Measurements from ENCODE around the gene ADAMTS6. TPM values are rescaled to one million over a fixed set of nuclear protein-coding genes. Genes with fewer than 3 reads are reported as not detected.

ADAMTS6 gene
- total and polyA plus RNA-seq, 2 donors (not counting 1 experiment from before 2014, with no cell fraction given): 3.6 to 12.3 TPM

- POLR2A ChIA-PET: no interaction called here
- Histone ChIP-seq H3K9ac (ENCODE audit: low read length) (no peak overlapping the region), H4K20me1 (ENCODE audit: control insufficient read depth, insufficient read depth, low read length, poor library complexity, severe bottlenecking) (no peaks in the 10 kb centered on the region), H3K4me2 (replicated peaks; ENCODE audit: low read depth, low read length, poor library complexity, severe bottlenecking) (no peak overlapping the region), H3K4me1 (ENCODE audit: control insufficient read depth in 2 of 2, insufficient read depth in 2 of 2, low read length in 2 of 2) (no peaks in the 10 kb centered on the region), H2AFZ (ENCODE audit: insufficient read depth, low read depth, low read length, poor library complexity, severe bottlenecking) (no peak overlapping the region), H3K36me3 (replicated peaks in 1 of 2; ENCODE audit: control extremely low read depth in 1 of 2, control insufficient read depth in 1 of 2, extremely low read depth in 1 of 2, insufficient read depth in 2 of 2, low read length in 1 of 2) (no peaks in the 10 kb centered on the region), H3K4me3 (ENCODE audit: control extremely low read depth in 1 of 5, extremely low read depth in 1 of 5, insufficient read depth in 1 of 5, low read depth in 2 of 5, low read length in 4 of 5) (no peak overlapping the region), H3K27me3 (replicated peaks in 1 of 4; ENCODE audit: control extremely low read depth in 1 of 4, control insufficient read depth in 3 of 4, insufficient read depth in 4 of 4, low read length in 3 of 4) (no peaks in the 10 kb centered on the region), H3K79me2 (ENCODE audit: control insufficient read depth, insufficient read depth, low read length) (no peaks in the 10 kb centered on the region), H3K9me3 (ENCODE audit: control extremely low read depth in 1 of 3, control insufficient read depth in 2 of 3, insufficient read depth in 1 of 3, low read length in 2 of 3) (no peaks in the 10 kb centered on the region), H3K27ac (ENCODE audit: low read length in 2 of 2) (no peak overlapping the region)
- intact Hi-C loops (cut with micrococcal nuclease): no loop called here
- CTCF ChIA-PET: no interaction called here
- Mint-ChIP-seq H3K27me3 (no peaks in the 10 kb centered on the region), H3K4me3 (no peak overlapping the region), H3K27ac (no peak overlapping the region), H3K4me1 (no peaks in the 10 kb centered on the region), H3K9me3 (ENCODE audit: insufficient read depth) (no peaks in the 10 kb centered on the region)
- no CpG with 5 or more reads among the region's 3 CpGs for WGBS (ENCODE audit: insufficient coverage)
- ATAC-seq (ENCODE audit: low read depth) (no peak), DNase-seq (no peak)
- TF ChIP-seq CTCF (IDR thresholded peaks at IDR 0.05) (no peak), EZH2 (IDR thresholded peaks at IDR 0.05; ENCODE audit: borderline replicate concordance, insufficient read depth, low read depth, low read length, poor library complexity, severe bottlenecking) (no peak)
Measured at GRCh38 chr5:65525726-65526125, 44.0 kb upstream of the ADAMTS6 start.

- H3K9me3 Mint-ChIP-seq (ENCODE audit: insufficient read depth): no peaks in the 10 kb centered on the region
- no peaks in the 10 kb centered on the region for H3K79me2 ChIP-seq (ENCODE audit: control insufficient read depth, insufficient read depth, low read length)
- intact Hi-C loops (cut with micrococcal nuclease): no loop called here
- DNase-seq: no peak
- no peak overlapping the region for H3K27ac Mint-ChIP-seq
- no peaks in the 10 kb centered on the region for H3K27me3 ChIP-seq (replicated peaks in 1 of 4; ENCODE audit: control extremely low read depth in 1 of 4, control insufficient read depth in 3 of 4, insufficient read depth in 4 of 4, low read length in 3 of 4)
- POLR2A ChIA-PET: no interaction called here
- H3K4me3 ChIP-seq (ENCODE audit: control extremely low read depth in 1 of 5, extremely low read depth in 1 of 5, insufficient read depth in 1 of 5, low read depth in 2 of 5, low read length in 4 of 5): no peak overlapping the region
- peaks cover 0 to 2% of the 10 kb centered on the region in 2 experiments for H3K36me3 ChIP-seq (replicated peaks in 1 of 2; ENCODE audit: control extremely low read depth in 1 of 2, control insufficient read depth in 1 of 2, extremely low read depth in 1 of 2, insufficient read depth in 2 of 2, low read length in 1 of 2)
- no peaks in the 10 kb centered on the region for H3K27me3 Mint-ChIP-seq
- no peak overlapping the region for H2AFZ ChIP-seq (ENCODE audit: insufficient read depth, low read depth, low read length, poor library complexity, severe bottlenecking)
- WGBS (ENCODE audit: insufficient coverage): 100% methylated on average over 1 of the region's 6 CpGs
- no peak overlapping the region for H3K27ac ChIP-seq (ENCODE audit: low read length in 2 of 2)
- CTCF ChIA-PET: no interaction called here
- H3K9ac ChIP-seq (ENCODE audit: low read length): no peak overlapping the region
- H3K4me3 Mint-ChIP-seq: no peak overlapping the region
- H3K9me3 ChIP-seq (ENCODE audit: control extremely low read depth in 1 of 3, control insufficient read depth in 2 of 3, insufficient read depth in 1 of 3, low read length in 2 of 3): no peaks in the 10 kb centered on the region
- no peaks in the 10 kb centered on the region for H3K4me1 Mint-ChIP-seq
- ATAC-seq (ENCODE audit: low read depth): no peak
- H3K4me2 ChIP-seq (replicated peaks; ENCODE audit: low read depth, low read length, poor library complexity, severe bottlenecking): no peak overlapping the region
- H3K4me1 ChIP-seq (ENCODE audit: control insufficient read depth in 2 of 2, insufficient read depth in 2 of 2, low read length in 2 of 2): no peaks in the 10 kb centered on the region
- no peak for TF ChIP-seq CTCF (IDR thresholded peaks at IDR 0.05)
- TF ChIP-seq EZH2 (IDR thresholded peaks at IDR 0.05; ENCODE audit: borderline replicate concordance, insufficient read depth, low read depth, low read length, poor library complexity, severe bottlenecking): no peak
- no peaks in the 10 kb centered on the region for H4K20me1 ChIP-seq (ENCODE audit: control insufficient read depth, insufficient read depth, low read length, poor library complexity, severe bottlenecking)
Measured at GRCh38 chr5:65512170-65512937, 30.6 kb upstream of the ADAMTS6 start.
